Measurements from ENCODE around the gene CHST7.
A peak's percentile ranks its signal among the peaks of the same experiment; 100 is the strongest.

- TF ChIP-seq CTCF (IDR thresholded peaks at IDR 0.05; ENCODE audit: low read depth, low read length) = no peak
- TF ChIP-seq POLR2A (IDR thresholded peaks at IDR 0.05; ENCODE audit: extremely low read depth, insufficient read length) = no peak
- peak; percentile 5; the same call in 1 of the 2 replicates for TF ChIP-seq MYC (IDR thresholded peaks at IDR 0.05; ENCODE audit: low read depth, low read length)
- no peak; the same call in 1 of the 2 replicates for TF ChIP-seq MAX (IDR thresholded peaks at IDR 0.05; ENCODE audit: low read depth, low read length)
Observed at GRCh38 chrX:46628460-46629371, 55.2 kb downstream of the CHST7 start.
